Measurements from ENCODE around the gene SLC23A2.

The SLC23A2 gene

DNA sequence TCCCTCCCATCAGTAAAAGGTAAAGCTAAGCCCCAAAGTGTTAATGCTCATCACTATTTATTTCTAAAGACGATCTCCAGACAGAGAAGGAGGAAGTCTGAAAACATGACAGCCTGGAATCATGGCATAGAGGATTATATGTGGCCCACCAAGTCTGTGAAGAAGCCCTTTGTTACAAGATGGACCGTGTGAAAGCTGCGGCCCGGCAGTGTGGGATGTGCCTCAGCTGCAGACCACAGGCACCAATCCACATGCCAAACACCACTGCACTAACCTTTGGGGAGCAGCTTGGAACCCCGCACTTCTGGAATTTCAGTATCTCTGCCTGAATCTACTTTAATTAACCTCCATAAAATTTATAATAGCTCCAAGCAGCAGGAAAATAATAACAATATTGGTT lies 90.4 kb downstream of the SLC23A2 start:
- in situ Hi-C loops (cut with HindIII; ENCODE audit: low sequenced_read_pairs) = no loop called here

DNA sequence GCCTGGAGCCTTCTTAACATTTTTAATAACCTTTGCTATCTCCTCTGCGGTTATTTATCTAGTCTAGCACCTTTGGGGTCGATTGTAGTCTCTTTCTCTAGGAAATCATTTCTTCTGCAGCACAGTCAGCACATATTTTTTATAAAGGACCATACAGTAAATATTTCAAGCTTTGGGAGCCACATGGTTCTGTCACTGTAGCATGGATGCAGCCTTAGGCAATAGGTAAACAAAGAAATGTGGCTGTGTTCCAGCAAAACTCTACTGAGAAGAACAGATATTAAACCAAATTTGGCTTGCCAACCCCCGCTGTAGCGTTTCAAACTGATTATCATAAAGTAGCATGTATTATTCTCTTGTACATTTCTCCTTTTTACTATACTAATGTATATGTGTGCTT lies 95.7 kb downstream of the SLC23A2 start:
- no peak for TF ChIP-seq CTCF (IDR thresholded peaks at IDR 0.05; ENCODE audit: low read depth, low read length, missing control alignments)
- no peak for DNase-seq (ENCODE audit: low read depth)
- in situ Hi-C loops (cut with HindIII; ENCODE audit: low sequenced_read_pairs) = no loop called here
- no peak overlapping the region for H3K4me3 ChIP-seq (ENCODE audit: low read depth, low read length)

More for the DNA sequence above, 90.4 kb downstream of the SLC23A2 start:
- DNase-seq (ENCODE audit: low read depth) = no peak
- no peak overlapping the region for H3K4me3 ChIP-seq (ENCODE audit: low read depth, low read length)
- no peak for TF ChIP-seq CTCF (IDR thresholded peaks at IDR 0.05; ENCODE audit: low read depth, low read length, missing control alignments)

DNA sequence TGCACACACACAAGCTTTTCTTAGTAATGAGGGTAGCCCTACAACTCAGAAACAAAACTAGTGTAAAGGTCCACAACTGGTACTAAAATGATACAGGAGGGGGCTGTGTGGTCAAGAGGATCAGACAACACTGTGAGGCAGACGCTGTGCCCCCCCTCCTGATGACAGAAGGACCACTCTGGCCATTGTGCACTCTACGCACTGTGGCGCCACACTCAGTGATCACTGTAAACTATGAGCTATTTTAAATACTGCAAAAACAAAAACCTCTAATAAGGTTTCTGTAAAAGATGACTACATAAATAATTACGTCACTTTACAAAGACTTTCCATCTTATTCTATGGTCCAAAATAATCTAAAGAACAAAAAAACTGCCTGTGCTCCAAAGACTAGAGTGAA lies 96.1 kb downstream of the SLC23A2 start:
- no peak for DNase-seq (ENCODE audit: low read depth)
- TF ChIP-seq CTCF (IDR thresholded peaks at IDR 0.05; ENCODE audit: low read depth, low read length, missing control alignments) = no peak
- in situ Hi-C loops (cut with HindIII; ENCODE audit: low sequenced_read_pairs) = no loop called here
- no peak overlapping the region for H3K4me3 ChIP-seq (ENCODE audit: low read depth, low read length)

- in situ Hi-C loops (cut with HindIII; ENCODE audit: low sequenced_read_pairs) = no loop called here
- no peak overlapping the region for H3K4me3 ChIP-seq (ENCODE audit: low read depth, low read length)
- no peak for DNase-seq (ENCODE audit: low read depth)
- no peak for TF ChIP-seq CTCF (IDR thresholded peaks at IDR 0.05; ENCODE audit: low read depth, low read length, missing control alignments)
Observed at GRCh38 chr20:4904127-4904860, 97.0 kb downstream of the SLC23A2 start.

DNA sequence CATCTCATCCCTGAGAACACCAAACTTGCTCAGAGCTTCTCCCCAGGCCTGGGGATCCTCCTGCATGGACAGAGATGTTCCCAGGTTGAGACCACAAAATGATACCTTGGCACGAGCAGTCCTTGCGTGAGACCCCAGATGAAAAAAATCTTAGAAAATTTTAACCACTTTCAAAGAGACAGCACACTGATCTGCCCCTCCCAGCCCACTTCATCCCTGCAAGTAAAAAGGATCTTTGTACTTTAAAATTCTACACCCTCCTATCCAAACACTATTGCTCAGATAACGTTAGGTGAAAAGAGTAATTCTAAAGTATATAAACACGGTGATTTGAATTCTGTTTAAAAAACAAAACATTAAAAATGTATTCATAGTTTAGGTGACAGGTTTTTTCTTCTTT lies 98.5 kb downstream of the SLC23A2 start:
- no peak for DNase-seq (ENCODE audit: low read depth)
- no peak for TF ChIP-seq CTCF (IDR thresholded peaks at IDR 0.05; ENCODE audit: low read depth, low read length, missing control alignments)
- no peak overlapping the region for H3K4me3 ChIP-seq (ENCODE audit: low read depth, low read length)
- in situ Hi-C loops (cut with HindIII; ENCODE audit: low sequenced_read_pairs) = no loop called here

GRCh38 chr20:4901031-4901818 lies 100.1 kb downstream of the SLC23A2 start:
- H3K4me3 ChIP-seq (ENCODE audit: low read depth, low read length) = no peak overlapping the region
- in situ Hi-C loops (cut with HindIII; ENCODE audit: low sequenced_read_pairs) = no loop called here
- DNase-seq (ENCODE audit: low read depth) = no peak
- no peak for TF ChIP-seq CTCF (IDR thresholded peaks at IDR 0.05; ENCODE audit: low read depth, low read length, missing control alignments)

Data from astrocyte of the cerebellum (primary cell).